Transverse colon (tissue), 4 donors: ENCODE measurements around the gene KRT3. TPM values are rescaled to one million over a fixed set of nuclear protein-coding genes. Genes with fewer than 3 reads are reported as not detected.
A peak's percentile ranks its signal among the peaks of the same experiment; 100 is the strongest.

ENCODE experiments used
- DNase-seq: peaks from one replicate; pipeline ENCODE4 v3.0.0-alpha.2; 2019
- H3K27ac ChIP-seq, 4 donors: fragments of 200-600 bp; sonication (generic); 2 replicates each; pipeline ENCODE4 v1.5.1; 2016 to 2018; ENCODE audit warnings: inconsistent platforms in 4 of 4
- H3K27me3 ChIP-seq: fragments of 200-600 bp; sonication (generic); 2 replicates; pipeline ENCODE4 v1.5.1; 2017; ENCODE audit warnings: inconsistent platforms
- H3K36me3 ChIP-seq, 4 donors: fragments of 200-600 bp; sonication (generic); 2 replicates each; pipeline ENCODE4 v1.5.1; 2017 to 2019; ENCODE audit warnings: inconsistent platforms in 4 of 4
- H3K4me1 ChIP-seq, 4 donors: fragments of 200-600 bp; sonication (generic); 2 replicates each; pipeline ENCODE4 v1.5.1; 2017 to 2020; ENCODE audit warnings: inconsistent platforms in 4 of 4
- H3K4me3 ChIP-seq, 4 donors: fragments of 200-600 bp; sonication (generic); 1 replicate in 1 of 4; 2 replicates in 3 of 4; pipeline versions ENCODE4 v1.5.1 to v1.6.1; 2017 to 2019; ENCODE audit warnings: inconsistent platforms in 4 of 4
- H3K9me3 ChIP-seq, 2 donors: fragments of 200-600 bp; sonication (generic); 2 replicates each; pipeline ENCODE4 v1.5.1; 2017 to 2019; ENCODE audit warnings: inconsistent platforms in 2 of 2
- CTCF ChIP-seq, 5 experiments: fragments of 200-600 bp in 3 of 5; fragments of 450-650 bp in 2 of 5; sonication (generic) in 3 of 5; IDR thresholded peaks; 1 replicate in 2 of 5; 2 replicates in 3 of 5; pipeline ENCODE4 v1.5.1; 2016 to 2017; ENCODE audit warnings: antibody characterized with exemption in 5 of 5, inconsistent platforms in 3 of 5, mild to moderate bottlenecking in 2 of 5, moderate library complexity in 1 of 5
- EP300 ChIP-seq: sonication (generic); formaldehyde crosslinking; IDR thresholded peaks from one replicate; pipeline ENCODE4 v1.6.1; 2017; ENCODE audit warnings: antibody characterized with exemption, low read depth
- POLR2A ChIP-seq: fragments of 450-650 bp; IDR thresholded peaks from one replicate; pipeline ENCODE4 v1.6.1; 2016; ENCODE audit warnings: antibody characterized with exemption, mild to moderate bottlenecking, moderate library complexity
- POLR2AphosphoS5 ChIP-seq, 3 donors: sonication (generic); formaldehyde crosslinking; IDR thresholded peaks; one replicate each; pipeline ENCODE4 v1.6.1; 2016; ENCODE audit warnings: antibody characterized with exemption in 3 of 3
- WGBS, 2 donors: methylation state at CpG; one replicate each; pipeline ENCODE4 v1.1.5; 2018; ENCODE audit warnings: low coverage in 1 of 2; 5-methylcytosine and 5-hydroxymethylcytosine counted together
- in situ Hi-C, 4 donors: fragments of 200-750 bp; cut with MboI; loops; one replicate each; pipeline versions ENCODE4 v1.15.0 to v1.15.1; 2017; ENCODE audit warnings: low sequenced_read_pairs in 3 of 4, low pct_ligation_motif_present in 1 of 4, low pct_unique_long_range_greater_than_20kb in 1 of 4
- intact Hi-C: fragments of 100-400 bp; cut with DNase I; formaldehyde crosslinking; loops from one replicate; pipeline ENCODE4 v1.15.1; 2023; ENCODE audit warnings: low total_unique reads
- total RNA-seq, 4 donors: library from RNA; depleted of rRNA; stranded (reverse); fragments of >200 nt; gene quantifications; one replicate each; pipeline ENCODE4 v1.1.0, GENCODE V29; 2016

The KRT3 gene
- total RNA-seq, 4 donors from 2014 or later, result not detected

- H3K4me3 ChIP-seq, result no peak overlapping the region
- no peak overlapping the region for H3K27ac ChIP-seq
- H3K36me3 ChIP-seq, result no peaks in the 10 kb centered on the region
- H3K27me3 ChIP-seq, result peaks cover 4% of the 10 kb centered on the region
- intact Hi-C loops (no loop called here), in situ Hi-C loops (no loop called here)
- H3K9me3 ChIP-seq, result no peaks in the 10 kb centered on the region
- H3K4me1 ChIP-seq, result no peaks in the 10 kb centered on the region
- 87 to 100% methylated on average over 2 to 20 of the region's 20 CpGs for WGBS, 2 donors
- peak; percentile 27 for DNase-seq
- TF ChIP-seq CTCF (IDR thresholded peaks at IDR 0.05) (no peak), POLR2AphosphoS5 (IDR thresholded peaks at IDR 0.05) (no peak), EP300 (no peak), POLR2A (no peak)
Observed at GRCh38 chr12:52832985-52833905, 37.3 kb upstream of the KRT3 start.

GRCh38 chr12:52832451-52832850, 36.5 kb upstream of the KRT3 start:
- no peaks in the 10 kb centered on the region for H3K4me1 ChIP-seq
- 59% methylated on average over 3 of the region's 3 CpGs; no CpG with 5 or more reads in 1 of the 2 donors for WGBS, 2 donors
- in situ Hi-C loops (no loop called here), intact Hi-C loops (no loop called here)
- peaks cover under 1% of the 10 kb centered on the region for H3K27me3 ChIP-seq
- no peaks in the 10 kb centered on the region for H3K9me3 ChIP-seq
- TF ChIP-seq EP300, result no peak
- TF ChIP-seq POLR2A, result no peak
- TF ChIP-seq POLR2AphosphoS5 (IDR thresholded peaks at IDR 0.05), result no peak
- no peak for TF ChIP-seq CTCF (IDR thresholded peaks at IDR 0.05)
- H3K4me3 ChIP-seq, result no peak overlapping the region
- DNase-seq, result no peak
- H3K27ac ChIP-seq, result no peak overlapping the region
- H3K36me3 ChIP-seq, result no peaks in the 10 kb centered on the region

- intact Hi-C loops (no loop called here), in situ Hi-C loops (no loop called here)
- 80 to 100% methylated on average over 2 to 7 of the region's 7 CpGs for whole genome bisulfite sequencing, 2 donors
- H3K4me3 ChIP-seq, result no peak overlapping the region
- no peak overlapping the region for H3K27ac ChIP-seq
- no peaks in the 10 kb centered on the region for H3K4me1 ChIP-seq
- DNase-seq, result no peak
- H3K27me3 ChIP-seq, result no peaks in the 10 kb centered on the region
- H3K9me3 ChIP-seq, result no peaks in the 10 kb centered on the region
- TF ChIP-seq POLR2AphosphoS5 (IDR thresholded peaks at IDR 0.05), result no peak
- TF ChIP-seq POLR2A, result no peak
- TF ChIP-seq CTCF (IDR thresholded peaks at IDR 0.05), result no peak
- TF ChIP-seq EP300, result no peak
- H3K36me3 ChIP-seq, result no peaks in the 10 kb centered on the region
Observed at GRCh38 chr12:52831251-52831650, 35.3 kb upstream of the KRT3 start.

GRCh38 chr12:52829986-52830770, 34.3 kb upstream of the KRT3 start:
- intact Hi-C loops (no loop called here), in situ Hi-C loops (no loop called here)
- no peak overlapping the region for H3K4me3 ChIP-seq
- no peaks in the 10 kb centered on the region for H3K36me3 ChIP-seq
- H3K27ac ChIP-seq, result no peak overlapping the region
- H3K9me3 ChIP-seq, result no peaks in the 10 kb centered on the region
- H3K27me3 ChIP-seq, result no peaks in the 10 kb centered on the region
- no peak for TF ChIP-seq POLR2A
- no peak for TF ChIP-seq POLR2AphosphoS5 (IDR thresholded peaks at IDR 0.05)
- no peak for TF ChIP-seq EP300
- DNase-seq, result no peak
- no peaks in the 10 kb centered on the region for H3K4me1 ChIP-seq
- 70 to 84% methylated on average over 4 to 8 of the region's 8 CpGs for WGBS, 2 donors
